HepG2 (cell line): Measurements from ENCODE around the gene RAB43. TPM values are rescaled to one million over a fixed set of nuclear protein-coding genes. Genes with fewer than 3 reads are reported as not detected.

Experiments
- BRF2 ChIP-seq: sonication (generic); formaldehyde crosslinking; IDR thresholded peaks from 2 replicates; pipeline ENCODE4 v1.8.1; 2022; ENCODE audit warnings: mild to moderate bottlenecking, missing genetic modification reagents
- FOXA1 ChIP-seq, 2 experiments: fragments of 450-650 bp in 1 of 2; sonication (generic) in 1 of 2; formaldehyde crosslinking in 1 of 2; IDR thresholded peaks; 2 replicates each; pipeline versions ENCODE4 v1.4.0 to v1.6.1; 2016 to 2020; ENCODE audit warnings: missing genetic modification reagents in 1 of 2
- HOXD1 ChIP-seq: sonication (generic); formaldehyde crosslinking; IDR thresholded peaks from 2 replicates; pipeline ENCODE4 v1.5.0; 2020; ENCODE audit warnings: missing genetic modification reagents
- MIER2 ChIP-seq: IDR thresholded peaks from 2 replicates; pipeline ENCODE4 v1.6.1; 2016; ENCODE audit warnings: missing biosample characterization, missing genetic modification reagents
- ONECUT2 ChIP-seq: sonication (generic); formaldehyde crosslinking; IDR thresholded peaks from 2 replicates; pipeline ENCODE4 v1.4.0; 2020; ENCODE audit warnings: missing genetic modification reagents
- PCBP2 ChIP-seq: fragments of 200-400 bp; formaldehyde crosslinking; optimal IDR thresholded peaks from 2 replicates; pipeline ENCODE3; 2018; ENCODE audit warnings: low read length, low read depth; ENCODE audit not compliant: poor library complexity, severe bottlenecking
- POLR2AphosphoS2 ChIP-seq: IDR thresholded peaks from 2 replicates; pipeline ENCODE4 v1.6.1; 2011; ENCODE audit warnings: low read depth, low read length, improper control_type of control experiment
- RARG ChIP-seq: sonication (generic); formaldehyde crosslinking; IDR thresholded peaks from 2 replicates; pipeline ENCODE4 v1.4.0; 2020; ENCODE audit warnings: low read depth, mild to moderate bottlenecking, missing genetic modification reagents
- REST ChIP-seq, 2 experiments: IDR thresholded peaks; 2 replicates each; pipeline ENCODE4 v1.6.1; 2011 to 2012; ENCODE audit warnings: low read length in 2 of 2, borderline replicate concordance in 1 of 2, low read depth in 1 of 2, mild to moderate bottlenecking in 1 of 2, moderate library complexity in 1 of 2
- TCF7L2 ChIP-seq: IDR thresholded peaks from 2 replicates; pipeline ENCODE4 v1.6.1; 2011; ENCODE audit warnings: mild to moderate bottlenecking, low read depth, low read length, moderate library complexity
- ZNF136 ChIP-seq: sonication (generic); formaldehyde crosslinking; IDR thresholded peaks from 2 replicates; pipeline ENCODE4 v1.8.1; 2022; ENCODE audit warnings: low read depth, mild to moderate bottlenecking, moderate library complexity, missing genetic modification reagents
- ZNF24 ChIP-seq: fragments of 450-650 bp; IDR thresholded peaks from 2 replicates; pipeline ENCODE4 v1.6.1; 2017; ENCODE audit warnings: antibody characterized with exemption, mild to moderate bottlenecking
- ZNF549 ChIP-seq: sonication (generic); formaldehyde crosslinking; IDR thresholded peaks from 2 replicates; pipeline ENCODE4 v1.5.0; 2020; ENCODE audit warnings: missing genetic modification reagents
- ZNF562 ChIP-seq: sonication (generic); formaldehyde crosslinking; IDR thresholded peaks from 2 replicates; pipeline ENCODE4 v1.8.0; 2022; ENCODE audit warnings: missing genetic modification reagents, borderline replicate concordance
- ZNF629 ChIP-seq: sonication (generic); formaldehyde crosslinking; conservative IDR thresholded peaks from 2 replicates; pipeline ENCODE4 v1.5.0; 2020; ENCODE audit warnings: missing genetic modification reagents
- ZNF660 ChIP-seq: sonication (generic); formaldehyde crosslinking; IDR thresholded peaks from 2 replicates; pipeline ENCODE4 v1.5.1; 2020; ENCODE audit warnings: mild to moderate bottlenecking, low read depth, missing genetic modification reagents, borderline replicate concordance
- ZSCAN22 ChIP-seq: sonication (generic); formaldehyde crosslinking; IDR thresholded peaks from 2 replicates; pipeline ENCODE4 v1.4.0; 2020; ENCODE audit warnings: mild to moderate bottlenecking, missing genetic modification reagents
- polyA plus RNA-seq, 8 experiments: library from polyadenylated mRNA; depleted of rRNA in 3 of 8; stranded (reverse) in 7 of 8; unstranded in 1 of 8; fragments of >200 nt; fragmentation: Illumina TruSeq in 4 of 8; extraction: Trizol in 4 of 8; gene quantifications; 2 replicates each; pipeline versions ENCODE4 v1.2.1 to v1.2.3, GENCODE V29; 2011 to 2016; ENCODE audit warnings: low read depth in 4 of 8, missing spikeins in 1 of 8, mixed read lengths in 1 of 8; ENCODE audit not compliant: insufficient read depth in 1 of 8
- total RNA-seq, 5 experiments: library from RNA; depleted of rRNA; stranded (reverse); fragments of >200 nt; fragmentation: Illumina TruSeq; extraction: Trizol; gene quantifications; 2 replicates each; pipeline ENCODE4 v1.2.3, GENCODE V29; 2016; ENCODE audit warnings: low read depth in 1 of 5
- TF ChIP-seq, protein P1 (sequence below): sonication (generic); formaldehyde crosslinking; IDR thresholded peaks from 2 replicates; pipeline ENCODE4 v1.9.0; 2021; ENCODE audit warnings: missing genetic modification reagents, borderline replicate concordance
- TF ChIP-seq, protein P2 (sequence below): sonication (generic); formaldehyde crosslinking; IDR thresholded peaks from 2 replicates; pipeline ENCODE4 v1.5.1; 2020; ENCODE audit warnings: mild to moderate bottlenecking, missing genetic modification reagents

Gene RAB43
- total and polyA plus RNA-seq, 2 of the 13 experiments (the other 11 are each of a cell fraction or from before 2014, with no cell fraction given), result 11.8 to 18.4 TPM

DNA sequence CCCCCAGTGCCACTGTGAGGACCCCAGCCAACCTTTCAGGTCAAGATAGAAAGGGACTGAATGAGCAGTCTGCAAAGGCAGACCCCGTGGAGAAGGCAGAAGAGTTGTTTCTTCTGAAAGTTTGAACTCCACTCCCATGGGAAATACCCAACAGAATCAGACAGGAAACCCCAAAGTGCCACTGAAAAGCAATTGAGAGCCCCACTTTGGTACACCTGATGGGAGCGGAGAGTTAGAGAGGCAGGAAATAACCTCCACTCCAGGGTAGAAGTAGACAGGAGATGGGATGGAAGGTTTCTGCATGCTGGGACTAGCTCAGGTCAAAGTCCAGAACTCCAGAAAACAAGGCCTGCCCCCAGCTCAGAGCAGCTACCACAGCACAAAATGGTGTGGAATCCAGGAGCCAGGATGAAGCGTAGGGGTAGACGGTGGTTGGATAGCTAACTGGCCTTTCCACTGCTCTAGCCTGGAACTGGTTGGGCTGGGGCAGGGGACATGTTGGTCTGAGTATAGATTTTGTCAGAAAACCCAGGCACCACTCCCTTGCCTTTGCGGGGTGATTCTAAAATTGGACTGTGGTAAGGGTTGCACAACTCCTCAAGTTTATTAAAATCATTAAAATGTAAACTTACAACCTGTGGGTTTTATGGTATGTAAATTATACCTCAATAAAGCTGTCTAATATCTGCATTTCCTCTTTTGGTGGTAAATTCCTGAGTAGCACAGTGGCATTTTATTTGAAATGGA lies 1.9 kb upstream of the RAB43 start (continued):
- TF ChIP-seq BRF2 (CRISPR knock-in tag), result no peak
- TF ChIP-seq HOXD1, result 0 out of 2 replicates have a peak, but pooled peaks have one; percentile 12
- TF ChIP-seq ZNF562 (CRISPR knock-in tag), result no peak
- TF ChIP-seq, protein P1, sequence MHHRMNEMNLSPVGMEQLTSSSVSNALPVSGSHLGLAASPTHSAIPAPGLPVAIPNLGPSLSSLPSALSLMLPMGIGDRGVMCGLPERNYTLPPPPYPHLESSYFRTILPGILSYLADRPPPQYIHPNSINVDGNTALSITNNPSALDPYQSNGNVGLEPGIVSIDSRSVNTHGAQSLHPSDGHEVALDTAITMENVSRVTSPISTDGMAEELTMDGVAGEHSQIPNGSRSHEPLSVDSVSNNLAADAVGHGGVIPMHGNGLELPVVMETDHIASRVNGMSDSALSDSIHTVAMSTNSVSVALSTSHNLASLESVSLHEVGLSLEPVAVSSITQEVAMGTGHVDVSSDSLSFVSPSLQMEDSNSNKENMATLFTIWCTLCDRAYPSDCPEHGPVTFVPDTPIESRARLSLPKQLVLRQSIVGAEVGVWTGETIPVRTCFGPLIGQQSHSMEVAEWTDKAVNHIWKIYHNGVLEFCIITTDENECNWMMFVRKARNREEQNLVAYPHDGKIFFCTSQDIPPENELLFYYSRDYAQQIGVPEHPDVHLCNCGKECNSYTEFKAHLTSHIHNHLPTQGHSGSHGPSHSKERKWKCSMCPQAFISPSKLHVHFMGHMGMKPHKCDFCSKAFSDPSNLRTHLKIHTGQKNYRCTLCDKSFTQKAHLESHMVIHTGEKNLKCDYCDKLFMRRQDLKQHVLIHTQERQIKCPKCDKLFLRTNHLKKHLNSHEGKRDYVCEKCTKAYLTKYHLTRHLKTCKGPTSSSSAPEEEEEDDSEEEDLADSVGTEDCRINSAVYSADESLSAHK (CRISPR knock-in tag), result no peak
- peak; percentile 47; the same call in 1 of the 2 replicates for TF ChIP-seq ZNF629 (CRISPR knock-in tag)
- TF ChIP-seq, protein P2, sequence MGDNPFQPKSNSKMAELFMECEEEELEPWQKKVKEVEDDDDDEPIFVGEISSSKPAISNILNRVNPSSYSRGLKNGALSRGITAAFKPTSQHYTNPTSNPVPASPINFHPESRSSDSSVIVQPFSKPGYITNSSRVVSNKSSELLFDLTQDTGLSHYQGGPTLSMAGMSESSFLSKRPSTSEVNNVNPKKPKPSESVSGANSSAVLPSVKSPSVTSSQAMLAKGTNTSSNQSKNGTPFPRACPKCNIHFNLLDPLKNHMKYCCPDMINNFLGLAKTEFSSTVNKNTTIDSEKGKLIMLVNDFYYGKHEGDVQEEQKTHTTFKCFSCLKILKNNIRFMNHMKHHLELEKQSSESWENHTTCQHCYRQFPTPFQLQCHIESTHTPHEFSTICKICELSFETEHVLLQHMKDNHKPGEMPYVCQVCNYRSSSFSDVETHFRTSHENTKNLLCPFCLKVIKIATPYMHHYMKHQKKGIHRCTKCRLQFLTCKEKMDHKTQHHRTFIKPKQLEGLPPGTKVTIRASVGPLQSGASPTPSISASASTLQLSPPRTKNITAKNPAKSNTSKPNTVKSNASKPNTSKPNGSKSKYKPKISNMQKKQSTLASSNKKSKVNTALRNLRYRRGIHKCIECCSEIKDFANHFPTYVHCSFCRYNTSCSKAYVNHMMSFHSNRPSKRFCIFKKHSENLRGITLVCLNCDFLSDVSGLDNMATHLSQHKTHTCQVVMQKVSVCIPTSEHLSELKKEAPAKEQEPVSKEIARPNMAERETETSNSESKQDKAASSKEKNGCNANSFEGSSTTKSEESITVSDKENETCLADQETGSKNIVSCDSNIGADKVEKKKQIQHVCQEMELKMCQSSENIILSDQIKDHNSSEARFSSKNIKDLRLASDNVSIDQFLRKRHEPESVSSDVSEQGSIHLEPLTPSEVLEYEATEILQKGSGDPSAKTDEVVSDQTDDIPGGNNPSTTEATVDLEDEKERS (CRISPR knock-in tag), result no peak
- no peak for TF ChIP-seq PCBP2
- TF ChIP-seq FOXA1 (IDR thresholded peaks at IDR 0.05), result no peak
- TF ChIP-seq FOXA1 (CRISPR knock-in tag; IDR thresholded peaks at IDR 0.05), result no peak
- 0 out of 4 replicates have a peak, but pooled peaks of 1 of the 2 experiments have one; percentile 9 for TF ChIP-seq REST (IDR thresholded peaks at IDR 0.05; ENCODE audit: borderline replicate concordance in 1 of 2, low read depth in 1 of 2, low read length in 2 of 2)
- no peak for TF ChIP-seq ONECUT2
- TF ChIP-seq TCF7L2, result no peak
- TF ChIP-seq ZNF24, result no peak
- TF ChIP-seq ZNF136 (CRISPR knock-in tag), result no peak
- no peak for TF ChIP-seq ZSCAN22 (CRISPR knock-in tag)
- TF ChIP-seq ZNF549, result no peak
- no peak for TF ChIP-seq POLR2AphosphoS2
- no peak for TF ChIP-seq RARG (CRISPR knock-in tag)
- no peak for TF ChIP-seq ZNF660 (CRISPR knock-in tag)
- 0 out of 2 replicates have a peak, but pooled peaks have one; percentile 30 for TF ChIP-seq MIER2 (CRISPR knock-in tag)
